ENCODE results near the gene GRAP.
"Not testable (repeated sequence)": the region's sequence is repeated elsewhere in the genome, so short reads cannot be mapped to it uniquely, and the experiment has no call there.

The GRAP gene

GRCh38 chr17:19024101-19025078 is 22.4 kb downstream of the GRAP start:
- TF ChIP-seq, protein P1, sequence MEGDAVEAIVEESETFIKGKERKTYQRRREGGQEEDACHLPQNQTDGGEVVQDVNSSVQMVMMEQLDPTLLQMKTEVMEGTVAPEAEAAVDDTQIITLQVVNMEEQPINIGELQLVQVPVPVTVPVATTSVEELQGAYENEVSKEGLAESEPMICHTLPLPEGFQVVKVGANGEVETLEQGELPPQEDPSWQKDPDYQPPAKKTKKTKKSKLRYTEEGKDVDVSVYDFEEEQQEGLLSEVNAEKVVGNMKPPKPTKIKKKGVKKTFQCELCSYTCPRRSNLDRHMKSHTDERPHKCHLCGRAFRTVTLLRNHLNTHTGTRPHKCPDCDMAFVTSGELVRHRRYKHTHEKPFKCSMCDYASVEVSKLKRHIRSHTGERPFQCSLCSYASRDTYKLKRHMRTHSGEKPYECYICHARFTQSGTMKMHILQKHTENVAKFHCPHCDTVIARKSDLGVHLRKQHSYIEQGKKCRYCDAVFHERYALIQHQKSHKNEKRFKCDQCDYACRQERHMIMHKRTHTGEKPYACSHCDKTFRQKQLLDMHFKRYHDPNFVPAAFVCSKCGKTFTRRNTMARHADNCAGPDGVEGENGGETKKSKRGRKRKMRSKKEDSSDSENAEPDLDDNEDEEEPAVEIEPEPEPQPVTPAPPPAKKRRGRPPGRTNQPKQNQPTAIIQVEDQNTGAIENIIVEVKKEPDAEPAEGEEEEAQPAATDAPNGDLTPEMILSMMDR (IDR thresholded peaks at IDR 0.05; ENCODE audit: insufficient read depth, low read depth, low read length, missing control alignments): no peak
- H3K4me3 ChIP-seq (ENCODE audit: low read depth, low read length): no peak overlapping the region
- DNase-seq (ENCODE audit: low read depth): no peak

DNA sequence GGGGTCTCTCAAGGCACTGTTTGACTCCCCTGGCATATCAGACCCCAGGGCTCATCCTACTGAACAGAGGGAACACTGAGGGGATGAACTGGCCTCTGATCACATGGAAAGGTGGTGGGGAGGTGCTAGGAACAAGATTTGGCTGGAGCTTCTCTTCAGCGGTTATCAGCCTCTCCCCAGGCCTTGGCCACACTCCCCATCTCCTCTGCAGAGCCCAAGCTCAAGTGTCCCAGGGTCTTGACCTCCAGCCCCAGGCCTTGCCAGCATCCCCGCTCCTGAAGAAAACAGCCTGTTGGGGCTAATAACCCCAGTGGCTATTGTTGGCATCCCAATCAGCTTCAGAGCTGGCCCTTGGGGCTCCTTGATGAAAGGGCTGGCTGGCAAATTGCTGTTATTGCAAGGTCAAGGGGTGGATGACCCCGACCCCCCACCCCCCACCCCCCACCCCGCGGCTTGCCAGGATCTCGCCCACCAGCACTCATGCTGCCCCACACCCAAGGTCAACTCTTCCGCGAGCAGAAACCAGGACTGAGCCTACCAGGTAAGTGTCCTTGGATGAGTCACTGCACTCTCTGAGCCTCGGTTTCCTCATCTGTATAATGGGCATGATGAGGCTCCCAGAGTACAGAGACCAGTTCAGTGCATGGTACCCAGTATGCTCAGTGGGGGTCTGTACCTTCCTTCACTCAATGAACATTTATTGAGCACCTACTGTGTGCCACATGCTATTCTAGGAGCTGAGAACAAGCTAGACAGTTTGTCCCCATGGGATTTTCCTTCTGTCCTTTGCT is 23.4 kb downstream of the GRAP start:
- TF ChIP-seq, protein P1 (IDR thresholded peaks at IDR 0.05; ENCODE audit: insufficient read depth, low read depth, low read length, missing control alignments): no peak
- no peak overlapping the region for H3K4me3 ChIP-seq (ENCODE audit: low read depth, low read length)
- DNase-seq (ENCODE audit: low read depth): no peak

DNA sequence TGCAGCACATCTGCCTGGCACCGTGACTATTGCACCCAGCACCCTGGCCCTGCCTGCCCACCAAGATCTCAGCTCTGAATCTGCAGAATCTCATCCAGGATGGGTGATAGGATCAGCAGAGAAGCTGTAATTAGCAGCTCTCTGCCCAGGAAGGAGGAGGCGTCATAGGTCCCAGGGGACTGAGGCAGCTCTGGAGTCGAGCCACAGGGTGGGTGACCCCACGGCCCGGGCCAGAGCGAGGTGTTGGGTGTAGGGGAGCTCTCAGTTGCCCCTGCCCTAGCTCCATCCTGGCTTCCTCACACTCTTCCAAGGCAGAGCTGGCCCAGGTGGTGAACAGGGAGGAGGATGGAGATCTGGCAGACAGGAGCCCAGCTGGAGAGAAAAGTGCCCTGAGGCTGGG is 24.0 kb downstream of the GRAP start:
- DNase-seq (ENCODE audit: low read depth): no peak
- no peak overlapping the region for H3K4me3 ChIP-seq (ENCODE audit: low read depth, low read length)
- TF ChIP-seq, protein P1 (IDR thresholded peaks at IDR 0.05; ENCODE audit: insufficient read depth, low read depth, low read length, missing control alignments): no peak

DNA sequence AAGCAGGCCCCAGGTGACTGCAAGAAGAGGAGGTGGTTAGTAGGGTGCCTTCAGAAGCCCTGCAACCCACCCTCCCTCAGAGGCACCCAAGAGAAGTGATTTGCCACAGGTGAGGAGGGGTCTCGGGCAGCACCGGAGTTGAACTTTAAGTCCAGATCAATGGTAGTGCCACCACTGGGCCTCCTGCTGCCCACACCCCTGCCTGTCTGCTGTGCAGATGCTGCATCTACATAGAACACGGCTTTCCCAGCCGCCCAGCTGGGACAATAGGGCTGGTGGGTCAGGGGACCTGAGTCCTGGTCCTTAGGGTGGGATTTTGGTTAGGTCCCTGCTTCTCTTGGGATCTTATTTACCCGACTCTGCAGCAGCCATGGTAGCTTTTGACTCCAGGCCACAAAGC is 24.6 kb downstream of the GRAP start:
- TF ChIP-seq, protein P1 (IDR thresholded peaks at IDR 0.05; ENCODE audit: insufficient read depth, low read depth, low read length, missing control alignments): no peak
- DNase-seq (ENCODE audit: low read depth): no peak
- no peak overlapping the region for H3K4me3 ChIP-seq (ENCODE audit: low read depth, low read length)

DNA sequence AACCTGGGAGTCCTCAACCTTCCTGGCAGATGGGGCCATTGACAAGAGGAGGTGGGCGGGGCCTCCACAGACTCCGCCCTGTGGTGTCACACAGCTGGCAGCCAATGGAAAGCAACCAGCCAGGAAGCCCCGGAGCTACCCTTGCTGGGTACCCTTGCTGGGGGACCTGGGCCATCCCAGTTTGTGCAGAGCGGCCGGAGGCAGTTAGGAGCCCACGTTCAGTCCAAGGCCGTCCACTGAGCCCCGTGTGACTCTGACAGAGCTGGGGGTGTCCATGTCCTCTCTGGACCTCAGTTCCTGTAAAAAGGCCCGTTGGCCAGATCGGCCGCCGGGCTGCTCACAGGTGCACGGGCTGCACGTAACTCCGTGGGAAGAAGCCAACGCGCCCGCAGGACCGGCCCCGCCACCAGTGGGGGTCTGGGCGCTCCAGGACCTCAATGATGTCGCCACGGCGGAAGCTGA is 25.1 kb downstream of the GRAP start:
- DNase-seq (ENCODE audit: low read depth): peak; percentile 48

DNA sequence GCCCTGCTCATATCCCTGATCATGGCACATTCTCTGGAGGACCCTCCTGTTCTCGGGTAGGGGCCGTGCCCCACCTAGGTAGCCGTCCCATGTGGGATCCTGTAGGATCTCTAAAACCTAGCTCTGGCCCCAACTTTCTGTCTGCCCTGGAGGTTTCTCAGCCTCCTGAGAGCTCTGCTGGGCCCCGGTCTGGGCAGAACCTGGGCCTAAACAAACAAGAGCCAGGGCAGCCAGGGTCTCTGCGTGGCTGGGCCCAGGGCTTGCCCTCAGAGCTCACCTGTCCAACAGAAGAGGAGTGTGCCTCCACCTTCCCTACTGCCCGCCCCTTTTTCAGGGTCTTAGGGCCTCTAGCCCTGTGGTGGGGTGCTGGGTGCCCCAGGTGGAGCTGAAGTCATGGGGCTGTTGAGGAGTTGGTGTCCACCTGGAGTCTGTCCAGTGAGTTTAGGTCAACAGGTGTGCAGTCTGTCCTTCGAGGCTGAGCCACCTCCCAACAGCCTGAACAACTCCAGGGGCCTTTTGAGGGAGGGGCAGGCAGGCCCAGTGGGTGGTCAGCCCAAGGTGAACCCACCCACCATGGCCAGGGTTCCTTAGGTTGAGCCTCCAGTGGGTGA is 25.6 kb downstream of the GRAP start:
- DNase-seq (ENCODE audit: low read depth); H3K4me3 ChIP-seq (ENCODE audit: low read depth, low read length): not testable (repeated sequence)

More for the DNA sequence above, 25.1 kb downstream of the GRAP start:
- TF ChIP-seq, protein P1 (IDR thresholded peaks at IDR 0.05; ENCODE audit: insufficient read depth, low read depth, low read length, missing control alignments): no peak
- H3K4me3 ChIP-seq (ENCODE audit: low read depth, low read length): no peak overlapping the region

DNA sequence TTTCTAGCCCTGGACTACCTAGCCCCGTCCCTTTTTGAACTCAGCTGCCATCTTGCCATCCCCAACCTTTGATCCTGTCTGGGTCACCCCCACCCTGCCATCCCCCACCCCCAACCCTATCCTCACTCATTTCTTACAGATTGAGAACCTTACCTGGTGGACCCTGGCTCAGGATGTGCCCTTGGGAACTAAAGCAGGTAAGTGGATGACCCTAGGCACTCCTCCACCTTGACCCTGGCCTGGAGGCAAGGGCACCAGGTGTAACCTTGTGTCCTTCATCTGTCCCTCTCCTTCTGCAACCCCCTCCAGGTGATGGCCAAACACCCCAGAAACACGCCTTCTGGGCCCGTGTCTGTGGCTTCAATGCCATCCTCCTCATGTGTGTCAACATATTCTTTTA is 26.7 kb downstream of the GRAP start:
- no peak overlapping the region for H3K4me3 ChIP-seq (ENCODE audit: low read depth, low read length)
- TF ChIP-seq, protein P1 (IDR thresholded peaks at IDR 0.05; ENCODE audit: insufficient read depth, low read depth, low read length, missing control alignments): no peak
- no peak for DNase-seq (ENCODE audit: low read depth)

Data from GM12865 (cell line).